MM.1S (cell line): ENCODE measurements around the gene PLCG2.

Source experiments
- DNase-seq: peaks from one replicate; pipeline ENCODE4 v3.0.0-alpha.2; 2015
- H2AFZ ChIP-seq: fragments of 300-600 bp; sonication (generic); 2 replicates; pipeline ENCODE4 v1.6.0; 2016; ENCODE audit warnings: antibody characterized with exemption, low read length
- H3F3A ChIP-seq: fragments of 300-600 bp; sonication (generic); 2 replicates; pipeline ENCODE4 v1.6.1; 2016; ENCODE audit warnings: mild to moderate bottlenecking, antibody characterized with exemption, low read length, moderate library complexity, mixed read lengths; ENCODE audit not compliant: insufficient read depth
- H3K27ac ChIP-seq: fragments of 300-600 bp; sonication (generic); 2 replicates; pipeline ENCODE4 v1.5.1; 2016; ENCODE audit warnings: mild to moderate bottlenecking, low read length
- H3K27me3 ChIP-seq: fragments of 300-600 bp; sonication (generic); replicated peaks from 2 replicates; pipeline ENCODE4 v1.6.0; 2016; ENCODE audit warnings: low read length; ENCODE audit not compliant: insufficient read depth
- H3K36me3 ChIP-seq: fragments of 300-600 bp; sonication (generic); replicated peaks from 2 replicates; pipeline ENCODE4 v1.6.1; 2016; ENCODE audit warnings: mild to moderate bottlenecking, low read length, mixed read lengths; ENCODE audit not compliant: insufficient read depth
- H3K4me1 ChIP-seq: fragments of 300-600 bp; sonication (generic); 2 replicates; pipeline ENCODE4 v1.6.1; 2016; ENCODE audit warnings: low read length, mixed read lengths
- H3K4me2 ChIP-seq: fragments of 300-600 bp; sonication (generic); 2 replicates; pipeline ENCODE4 v1.6.0; 2016; ENCODE audit warnings: low read depth, low read length
- H3K4me3 ChIP-seq: fragments of 300-600 bp; sonication (generic); 2 replicates; pipeline ENCODE4 v1.5.1; 2016; ENCODE audit warnings: low read length, mixed read lengths
- H3K79me2 ChIP-seq: fragments of 300-600 bp; sonication (generic); 2 replicates; pipeline ENCODE4 v1.6.1; 2016; ENCODE audit warnings: mixed run types, low read length, mixed read lengths
- H3K9ac ChIP-seq: fragments of 300-600 bp; sonication (generic); 2 replicates; pipeline ENCODE4 v1.6.1; 2016; ENCODE audit warnings: low read length, mixed read lengths
- H3K9me2 ChIP-seq: fragments of 300-600 bp; sonication (generic); replicated peaks from 2 replicates; pipeline ENCODE4 v1.6.1; 2016; ENCODE audit warnings: mild to moderate bottlenecking, low read length, mixed read lengths; ENCODE audit not compliant: insufficient read depth
- H3K9me3 ChIP-seq: fragments of 300-600 bp; sonication (generic); replicated peaks from 2 replicates; pipeline ENCODE4 v1.6.1; 2016; ENCODE audit warnings: mild to moderate bottlenecking, low read length, mixed read lengths; ENCODE audit not compliant: insufficient read depth
- H4K20me1 ChIP-seq: fragments of 300-600 bp; sonication (generic); 2 replicates; pipeline ENCODE4 v1.6.1; 2016; ENCODE audit warnings: mild to moderate bottlenecking, low read length, moderate library complexity, mixed read lengths; ENCODE audit not compliant: insufficient read depth
- EZH2 ChIP-seq: fragments of 300-600 bp; sonication (generic); optimal IDR thresholded peaks from 2 replicates; pipeline ENCODE3; 2017; ENCODE audit warnings: low read depth, mild to moderate bottlenecking, antibody characterized with exemption, low read length, mixed read lengths
- EZH2phosphoT487 ChIP-seq: fragments of 300-600 bp; sonication (generic); IDR thresholded peaks from 2 replicates; pipeline ENCODE4 v1.6.1; 2018; ENCODE audit warnings: antibody characterized with exemption, low read length
- TF ChIP-seq, protein P1 (sequence below): fragments of 300-600 bp; sonication (generic); IDR thresholded peaks from 2 replicates; pipeline ENCODE4 v1.5.1; 2016; ENCODE audit warnings: antibody characterized with exemption, low read length, mixed read lengths

The PLCG2 gene

DNA sequence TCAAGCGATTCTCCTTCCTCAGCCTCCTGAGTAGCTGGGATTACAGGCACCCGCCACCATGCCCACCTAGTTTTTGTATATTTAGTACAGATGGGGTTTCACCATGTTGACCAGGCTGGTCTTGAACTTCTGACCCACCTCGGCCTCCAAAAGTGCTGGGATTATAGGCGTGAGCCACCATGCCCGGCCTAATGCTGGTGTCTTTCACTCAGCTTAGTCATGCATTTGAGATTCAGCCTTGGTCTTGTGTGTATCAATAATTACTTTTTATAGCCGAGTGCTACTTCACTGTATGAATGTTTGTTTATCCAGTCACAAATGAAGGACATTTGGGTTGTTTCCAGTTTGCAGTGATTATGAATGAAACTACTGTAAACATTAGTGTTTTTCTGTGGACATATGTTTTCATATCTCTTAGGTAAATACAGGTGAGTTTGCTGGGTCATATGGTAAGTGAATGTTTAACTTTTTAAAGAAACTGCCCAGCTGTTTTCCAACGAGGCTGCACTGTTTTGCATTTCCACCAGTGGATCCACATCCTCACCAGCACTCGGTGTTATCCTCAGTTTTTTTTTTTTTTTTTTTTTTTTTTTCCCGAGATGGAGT, 11.0 kb upstream of the PLCG2 start:
- no peaks in the 10 kb centered on the region for H3K79me2 ChIP-seq
- H3K27me3 ChIP-seq: no peaks in the 10 kb centered on the region
- no peaks in the 10 kb centered on the region for H3F3A ChIP-seq
- H3K4me2 ChIP-seq: no peak overlapping the region
- no peak overlapping the region for H3K27ac ChIP-seq
- no peak overlapping the region for H3K4me3 ChIP-seq
- H3K4me1 ChIP-seq: no peaks in the 10 kb centered on the region
- TF ChIP-seq EZH2 (no peak), EZH2phosphoT487 (no peak)
- TF ChIP-seq, protein P1, sequence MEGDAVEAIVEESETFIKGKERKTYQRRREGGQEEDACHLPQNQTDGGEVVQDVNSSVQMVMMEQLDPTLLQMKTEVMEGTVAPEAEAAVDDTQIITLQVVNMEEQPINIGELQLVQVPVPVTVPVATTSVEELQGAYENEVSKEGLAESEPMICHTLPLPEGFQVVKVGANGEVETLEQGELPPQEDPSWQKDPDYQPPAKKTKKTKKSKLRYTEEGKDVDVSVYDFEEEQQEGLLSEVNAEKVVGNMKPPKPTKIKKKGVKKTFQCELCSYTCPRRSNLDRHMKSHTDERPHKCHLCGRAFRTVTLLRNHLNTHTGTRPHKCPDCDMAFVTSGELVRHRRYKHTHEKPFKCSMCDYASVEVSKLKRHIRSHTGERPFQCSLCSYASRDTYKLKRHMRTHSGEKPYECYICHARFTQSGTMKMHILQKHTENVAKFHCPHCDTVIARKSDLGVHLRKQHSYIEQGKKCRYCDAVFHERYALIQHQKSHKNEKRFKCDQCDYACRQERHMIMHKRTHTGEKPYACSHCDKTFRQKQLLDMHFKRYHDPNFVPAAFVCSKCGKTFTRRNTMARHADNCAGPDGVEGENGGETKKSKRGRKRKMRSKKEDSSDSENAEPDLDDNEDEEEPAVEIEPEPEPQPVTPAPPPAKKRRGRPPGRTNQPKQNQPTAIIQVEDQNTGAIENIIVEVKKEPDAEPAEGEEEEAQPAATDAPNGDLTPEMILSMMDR: no peak
- no peak for DNase-seq
- no peak overlapping the region for H3K9ac ChIP-seq
- no peaks in the 10 kb centered on the region for H3K9me2 ChIP-seq
- no peaks in the 10 kb centered on the region for H3K36me3 ChIP-seq
- no peaks in the 10 kb centered on the region for H4K20me1 ChIP-seq
- no peaks in the 10 kb centered on the region for H3K9me3 ChIP-seq
- no peak overlapping the region for H2AFZ ChIP-seq

DNA sequence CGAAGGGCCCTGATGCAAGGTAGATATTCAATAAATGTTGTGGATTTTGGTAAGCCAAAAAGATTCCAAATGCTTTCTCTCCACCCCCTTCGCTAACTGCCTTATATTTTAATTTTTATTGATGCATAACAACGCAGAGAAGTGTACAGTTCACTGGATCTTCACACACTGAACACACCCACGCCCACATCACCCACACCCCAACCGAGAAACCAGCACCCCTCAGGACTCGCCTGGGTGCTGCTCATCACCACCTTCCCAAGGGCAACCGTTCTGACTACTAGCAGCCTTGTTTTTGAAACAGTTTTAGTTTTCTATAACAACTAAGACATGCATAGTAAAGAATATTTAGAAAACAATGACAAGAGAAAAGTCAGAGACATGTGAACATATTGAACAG, 9.1 kb upstream of the PLCG2 start:
- TF ChIP-seq, protein P1: no peak
- TF ChIP-seq EZH2 (no peak), EZH2phosphoT487 (no peak)
- Histone ChIP-seq H3K36me3 (no peaks in the 10 kb centered on the region), H3K9ac (no peak overlapping the region), H3K9me3 (no peaks in the 10 kb centered on the region), H3F3A (no peaks in the 10 kb centered on the region), H3K27ac (no peak overlapping the region), H3K4me2 (no peak overlapping the region), H4K20me1 (no peaks in the 10 kb centered on the region), H3K79me2 (no peaks in the 10 kb centered on the region), H3K4me1 (no peaks in the 10 kb centered on the region), H2AFZ (no peak overlapping the region), H3K9me2 (no peaks in the 10 kb centered on the region), H3K4me3 (no peak overlapping the region), H3K27me3 (no peaks in the 10 kb centered on the region)
- no peak for DNase-seq

- no peaks in the 10 kb centered on the region for H4K20me1 ChIP-seq
- H3K9ac ChIP-seq: no peak overlapping the region
- H3F3A ChIP-seq: no peaks in the 10 kb centered on the region
- H3K9me3 ChIP-seq: no peaks in the 10 kb centered on the region
- no peak overlapping the region for H3K4me2 ChIP-seq
- H3K79me2 ChIP-seq: no peaks in the 10 kb centered on the region
- no peaks in the 10 kb centered on the region for H3K36me3 ChIP-seq
- H2AFZ ChIP-seq: no peak overlapping the region
- DNase-seq: no peak
- TF ChIP-seq, protein P1: no peak
- TF ChIP-seq EZH2: no peak
- no peak for TF ChIP-seq EZH2phosphoT487
- no peak overlapping the region for H3K4me3 ChIP-seq
- H3K4me1 ChIP-seq: no peaks in the 10 kb centered on the region
- H3K9me2 ChIP-seq: no peaks in the 10 kb centered on the region
- no peak overlapping the region for H3K27ac ChIP-seq
- H3K27me3 ChIP-seq: no peaks in the 10 kb centered on the region
Measured at GRCh38 chr16:81774348-81774747, 4.7 kb upstream of the PLCG2 start.
